K562 (cell line): Measurements from ENCODE around the gene TRIM23. TPM values are rescaled to one million over a fixed set of nuclear protein-coding genes. Genes with fewer than 3 reads are reported as not detected.
A peak's percentile ranks its signal among the peaks of the same experiment; 100 is the strongest.

Experiments used
- ATAC-seq: fragments of 200-7000 bp; cut with Tn5 transposase; 3 replicates; pipeline ENCODE4 v1.9.1; 2020; ENCODE audit warnings: moderate library complexity
- Bru-seq: library from RNA; stranded (reverse); fragments of 400-500 nt; gene quantifications from one replicate; lab custom pipeline; 2021; lab: Mats Ljungman, UMichigan
- BruChase-seq, 2 experiments: library from RNA; stranded (reverse); fragments of 400-500 nt; gene quantifications; one replicate each; lab custom pipeline; 2021; lab: Mats Ljungman, UMichigan
- BruUV-seq: library from RNA; stranded (reverse); fragments of 400-500 nt; replicated peaks from 2 replicates; lab custom pipeline; 2021; lab: Mats Ljungman, UMichigan
- CTCF ChIA-PET: fragments of 300-600 bp; formaldehyde crosslinking; extraction: SDS; loops from one replicate; lab custom pipeline; 2021; ENCODE audit warnings: low intra/inter-chr PET ratio; lab: Yijun Ruan, JAX
- POLR2A ChIA-PET: fragments of 300-600, 350-650 bp; sonication (Branson Sonifier 250); formaldehyde crosslinking; extraction: SDS; loops from one replicate; lab custom pipeline; 2021; ENCODE audit warnings: antibody characterized with exemption, inconsistent platforms; lab: Yijun Ruan, JAX
- DNase-seq, 4 experiments: peaks; one replicate each; pipeline versions ENCODE4 v3.0.0 to v3.0.0-alpha.2; 2011 to 2018; ENCODE audit warnings: low spot score in 3 of 4, mixed read lengths in 3 of 4; ENCODE audit errors: extremely low read depth in 1 of 4
- FAIRE-seq: peaks from 2 replicates; lab custom pipeline; 2011; peaks lifted over from hg19 to GRCh38; lab: Jason Lieb, UNC
- H2AFZ ChIP-seq: 2 replicates; pipeline ENCODE4 v1.6.0; 2011; ENCODE audit warnings: low read depth, low read length, control low read depth, inconsistent platforms
- H3K27ac ChIP-seq: fragments of 200-600 bp; 3 replicates; pipeline ENCODE4 v1.8.0; 2011; ENCODE audit warnings: low read depth, mild to moderate bottlenecking, control low read depth, inconsistent platforms, low read length, moderate library complexity, mixed read lengths; ENCODE audit errors: extremely low read depth
- H3K27me3 ChIP-seq, 2 experiments: fragments of 300-600 bp in 1 of 2; 2 replicates in 1 of 2; 3 replicates in 1 of 2; pipeline versions ENCODE4 v1.6.0 to v1.8.0; 2011; ENCODE audit warnings: inconsistent platforms in 2 of 2, low read length in 2 of 2, mild to moderate bottlenecking in 1 of 2, mixed read lengths in 1 of 2, moderate library complexity in 1 of 2; ENCODE audit not compliant: control insufficient read depth in 2 of 2, insufficient read depth in 2 of 2
- H3K36me3 ChIP-seq: fragments of 300-600 bp; 3 replicates; pipeline ENCODE4 v1.8.0; 2011; ENCODE audit warnings: mild to moderate bottlenecking, low read length, inconsistent platforms; ENCODE audit not compliant: control insufficient read depth, insufficient read depth
- H3K4me1 ChIP-seq, 2 experiments: fragments of 200-600 bp in 1 of 2; replicated peaks in 1 of 2; 2 replicates in 1 of 2; 3 replicates in 1 of 2; pipeline versions ENCODE4 v1.5.1 to v1.8.0; 2011; ENCODE audit warnings: inconsistent platforms in 2 of 2, low read length in 2 of 2, mild to moderate bottlenecking in 1 of 2, mixed read lengths in 1 of 2, moderate library complexity in 1 of 2; ENCODE audit not compliant: control insufficient read depth in 2 of 2, insufficient read depth in 2 of 2
- H3K4me2 ChIP-seq: 2 replicates; pipeline ENCODE4 v1.6.1; 2011; ENCODE audit warnings: low read length, control low read depth, inconsistent platforms, mixed read lengths; ENCODE audit not compliant: insufficient read depth
- H3K4me3 ChIP-seq: fragments of 200-600 bp; sonication (generic), shearing (Covaris generic); 2 replicates; pipeline ENCODE4 v1.5.1; 2016; ENCODE audit warnings: control low read depth, inconsistent platforms
- H3K79me2 ChIP-seq: fragments of 200-600 bp; 3 replicates; pipeline ENCODE4 v1.8.0; 2011; ENCODE audit warnings: low read length, inconsistent platforms; ENCODE audit not compliant: control insufficient read depth, insufficient read depth
- H3K9ac ChIP-seq, 2 experiments: 2 replicates each; pipeline versions ENCODE4 v1.6.0 to v1.6.1; 2011; ENCODE audit warnings: low read depth in 2 of 2, low read length in 2 of 2, control low read depth in 1 of 2, inconsistent platforms in 1 of 2, mild to moderate bottlenecking in 1 of 2, mixed read lengths in 1 of 2; ENCODE audit not compliant: insufficient read depth in 1 of 2
- H3K9me1 ChIP-seq: one replicate; pipeline ENCODE4 v1.6.0; 2011; ENCODE audit warnings: inconsistent platforms, mild to moderate bottlenecking, low read length, moderate library complexity; ENCODE audit not compliant: control insufficient read depth, insufficient read depth
- H3K9me3 ChIP-seq: replicated peaks from 2 replicates; pipeline ENCODE4 v1.5.1; 2011; ENCODE audit warnings: low read depth, low read length, inconsistent platforms; ENCODE audit not compliant: control insufficient read depth, insufficient read depth
- H4K20me1 ChIP-seq: replicated peaks from 2 replicates; pipeline ENCODE4 v1.6.1; 2011; ENCODE audit warnings: low read length, inconsistent platforms, mixed read lengths; ENCODE audit not compliant: control insufficient read depth, insufficient read depth
- CBFA2T3 ChIP-seq: fragments of 450-650 bp; IDR thresholded peaks from 2 replicates; pipeline ENCODE4 v1.6.1; 2017
- EP400 ChIP-seq: fragments of 450-650 bp; IDR thresholded peaks from 2 replicates; pipeline ENCODE4 v1.6.1; 2017; ENCODE audit warnings: antibody characterized with exemption, mild to moderate bottlenecking, moderate library complexity
- HINFP ChIP-seq: fragments of 450-650 bp; conservative IDR thresholded peaks from 2 replicates; pipeline ENCODE4 v1.6.1; 2016; ENCODE audit warnings: missing genetic modification characterization, low read depth, mild to moderate bottlenecking, control low read depth, missing compliant biosample characterization
- MLX ChIP-seq, 2 experiments: fragments of 450-650 bp in 1 of 2; sonication (generic) in 1 of 2; formaldehyde crosslinking; conservative IDR thresholded peaks; 2 replicates each; pipeline versions ENCODE4 v1.4.0 to v1.8.1; 2020 to 2022; ENCODE audit warnings: mild to moderate bottlenecking in 1 of 2, missing genetic modification reagents in 1 of 2
- NEUROD1 ChIP-seq: fragments of 150-350 bp; IDR thresholded peaks from 2 replicates; pipeline ENCODE4 v1.6.1; 2014; ENCODE audit warnings: borderline replicate concordance, low read length, low read depth; ENCODE audit not compliant: partially characterized antibody
- POLR2H ChIP-seq: IDR thresholded peaks from 2 replicates; pipeline ENCODE4 v1.6.1; 2016; ENCODE audit warnings: missing genetic modification characterization, low read depth, mild to moderate bottlenecking, control low read depth, missing compliant biosample characterization, moderate library complexity
- ZBTB9 ChIP-seq: fragments of 450-650 bp; formaldehyde crosslinking; IDR thresholded peaks from 2 replicates; pipeline ENCODE4 v1.4.0; 2020; ENCODE audit warnings: mild to moderate bottlenecking, moderate library complexity
- ZNF140 ChIP-seq: fragments of 250-450 bp; sonication (Bioruptor Pico); IDR thresholded peaks from 2 replicates; pipeline ENCODE4 v1.8.0; 2021; ENCODE audit warnings: moderate library complexity, mild to moderate bottlenecking, inconsistent platforms
- ZNF449 ChIP-seq: fragments of 250-450 bp; sonication (Bioruptor Pico); IDR thresholded peaks from 2 replicates; pipeline ENCODE4 v1.8.0; 2022; ENCODE audit warnings: moderate library complexity, mild to moderate bottlenecking, inconsistent platforms
- ZNF76 ChIP-seq: fragments of 250-450 bp; sonication (Bioruptor Pico); IDR thresholded peaks from 2 replicates; pipeline ENCODE4 v1.4.0; 2020; ENCODE audit warnings: mild to moderate bottlenecking, moderate library complexity, borderline replicate concordance
- WGBS: fragments of 100-300 bp; shearing (Covaris generic); methylation state at CpG from one replicate; pipeline ENCODE4 v1.1.6; 2016; ENCODE audit warnings: low coverage, mixed read lengths; ENCODE audit not compliant: insufficient coverage; ENCODE audit errors: missing lambda C conversion rate; 5-methylcytosine and 5-hydroxymethylcytosine counted together
- in situ Hi-C: fragments of 300-500 bp; cut with MboI; formaldehyde crosslinking; loops from 4 replicates; pipeline ENCODE4 v1.15.0; 2018; ENCODE audit warnings: inconsistent platforms, mixed read lengths
- intact Hi-C: fragments of 100-400 bp; cut with micrococcal nuclease; formaldehyde crosslinking; loops from 2 replicates; pipeline ENCODE4 v1.14.2; 2022
- long read RNA-seq, 3 experiments: library from polyadenylated mRNA in 2 of 3; library from RNA in 1 of 3; unstranded in 2 of 3; stranded (forward) in 1 of 3; transcript quantifications; one replicate each; pipeline ENCODE4 v2.0.0, GENCODE V29; 2019 to 2022
- polyA minus RNA-seq, 3 experiments: library from RNA; depleted of rRNA, polyadenylated mRNA; stranded (reverse); fragments of >200 nt; gene quantifications; 2 replicates each; pipeline ENCODE4 v1.2.3, GENCODE V29; 2011
- polyA plus RNA-seq, 8 experiments: library from polyadenylated mRNA; depleted of rRNA in 4 of 8; stranded (reverse) in 5 of 8; unstranded in 3 of 8; fragments of >200 nt; fragmentation: Nextera tagmentation in 2 of 8; fragmentation: Illumina TruSeq in 1 of 8; extraction: Ambion mirVana in 2 of 8; extraction: Trizol in 1 of 8; gene quantifications; 2 replicates each; pipeline versions ENCODE4 v1.2.1 to v1.2.3, GENCODE V29; 2011 to 2014; ENCODE audit warnings: inconsistent platforms in 1 of 8, missing spikeins in 1 of 8
- total RNA-seq, 7 experiments: library from RNA; depleted of rRNA in 6 of 7; stranded (reverse); fragments of >200 nt in 6 of 7; fragmentation: Illumina TruSeq in 2 of 7; extraction: Trizol in 2 of 7; gene quantifications; 2 replicates each; pipeline versions ENCODE4 v1.2.1 to v1.2.3, GENCODE V29; 2011 to 2021; ENCODE audit warnings: low replicate concordance in 1 of 7

The TRIM23 gene
- total RNA-seq (2011; cell fraction: chromatin; rRNA removed; ENCODE audit: low replicate concordance), result 14.1 and 17.5 TPM in 2 replicates
- 4.7 and 5.8 TPM in 2 replicates for total RNA-seq (2011; cell fraction: nucleolus; rRNA removed)
- total RNA-seq (2011; cell fraction: nucleoplasm; rRNA removed), result 9.1 and 9.5 TPM in 2 replicates
- total RNA-seq (2014; rRNA removed), result 5.2 and 8.5 TPM in 2 replicates
- 6.3 and 8.5 TPM in 2 replicates for total RNA-seq (2014; rRNA removed; fragmentation: Illumina TruSeq; extraction: Trizol)
- 4.3 and 4.9 TPM in 2 replicates for total RNA-seq (2015; rRNA removed; fragmentation: Illumina TruSeq; extraction: Trizol)
- 5.6 and 5.9 TPM in 2 replicates for total RNA-seq (2021)
- polyA plus RNA-seq (2011; rRNA removed), result 4.6 and 6.1 TPM in 2 replicates
- 3.0 and 3.6 TPM in 2 replicates for polyA plus RNA-seq (2011; cell fraction: cytosol; rRNA removed)
- 8.9 and 9.7 TPM in 2 replicates for polyA plus RNA-seq (2011; cell fraction: nucleus; rRNA removed)
- polyA plus RNA-seq (2012), result 3.1 and 3.4 TPM in 2 replicates
- 3.7 and 4.1 TPM in 2 replicates for polyA plus RNA-seq (2014; fragmentation: Illumina TruSeq; extraction: Trizol)
- polyA plus RNA-seq (2014; fragmentation: Nextera tagmentation; extraction: Ambion mirVana), result 1 to 10 TPM; 2.4 to 2.6 TPM
- 2.7 and 3.5 TPM in 2 replicates for polyA plus RNA-seq (2014; rRNA removed)
- polyA minus RNA-seq (2011; rRNA and poly(A)+ RNA removed), result 20.7 and 25.4 TPM in 2 replicates
- 4.3 and 6.7 TPM in 2 replicates for polyA minus RNA-seq (2011; cell fraction: cytosol; rRNA and poly(A)+ RNA removed)
- 13.6 and 22.2 TPM in 2 replicates for polyA minus RNA-seq (2011; cell fraction: nucleus; rRNA and poly(A)+ RNA removed)
- Bru-seq, nascent RNA, result percentile 64 among the genes with signal in this experiment
- BruChase-seq, experiment 1, labeled RNA remaining after a 2-hour chase, result percentile 70 among the genes with signal in this experiment
- percentile 70 among the genes with signal in this experiment for BruChase-seq, experiment 2, labeled RNA remaining after a 6-hour chase
- long read RNA-seq, experiment 1, full-length matches to known transcripts, result 21 of 26 reads
- long read RNA-seq, experiment 1, partial matches to known transcripts, result 3 of 26 reads
- long read RNA-seq, experiment 1, other reads (novel, unspliced or antisense), result 2 of 26 reads
- long read RNA-seq, experiment 2, partial matches to known transcripts, result 2 of 3 reads
- long read RNA-seq, experiment 2, other reads (novel, unspliced or antisense), result 1 of 3 reads
- long read RNA-seq, experiment 3, full-length matches to known transcripts, result 3 of 4 reads
- long read RNA-seq, experiment 3, partial matches to known transcripts, result 1 of 4 reads
- long read RNA-seq, experiment 3, other reads (novel, unspliced or antisense), result 0 of 4 reads

- FAIRE-seq (peak; percentile 85), DNase-seq (peak; percentile 79 to 95 (median 86)), ATAC-seq (peak; percentile 98)
- H3K4me1 ChIP-seq, result peaks cover 6 to 14% of the 10 kb centered on the region in 2 experiments
- no peaks in the 10 kb centered on the region for H3K27me3 ChIP-seq
- BruUV-seq, result no TSS peak
- H3K9me3 ChIP-seq, result no peaks in the 10 kb centered on the region
- peak within 1 kb of the TSS; percentile 91 to 93 for H3K9ac ChIP-seq
- H3K27ac ChIP-seq, result peak within 1 kb of the TSS; percentile 84
- ChIA-PET CTCF (no interaction called here), POLR2A (interaction anchor here (0.6 to 1.4 kb wide), 3 partner anchors 11 to 61 kb away, joined by 3 to 5 read pairs (median 4); partner anchors contain the start of genes CENPK and PPWD1)
- H3K9me1 ChIP-seq, result no peaks in the 10 kb centered on the region
- H2AFZ ChIP-seq, result peak within 1 kb of the TSS; percentile 100
- in situ Hi-C loops, result no loop called here
- H3K36me3 ChIP-seq, result peaks cover 10% of the 10 kb centered on the region; the same call in 2 of the 3 replicates
- H3K79me2 ChIP-seq, result peaks cover 74% of the 10 kb centered on the region
- under 1% methylated on average over 32 of the region's 32 CpGs for WGBS
- intact Hi-C loops, result loop anchor here (2.0 to 10.0 kb wide), 2 partner anchors 101 to 301 kb away; partner anchors contain the start of gene ERBIN
- H3K4me2 ChIP-seq, result peak within 1 kb of the TSS; percentile 95
- peak within 1 kb of the TSS; percentile 59 for H3K4me3 ChIP-seq
- no peaks in the 10 kb centered on the region; the same call in 1 of the 2 replicates for H4K20me1 ChIP-seq
- TF ChIP-seq ZNF140 (no peak), POLR2H (tag) (no peak), EP400 (peak; percentile 67; the same call in 1 of the 2 replicates), HINFP (tag) (no peak), ZBTB9 (CRISPR knock-in tag) (peak; percentile 73; the same call in 1 of the 2 replicates), MLX (CRISPR knock-in tag; conservative IDR thresholded peaks at IDR 0.05) (no peak), CBFA2T3 (no peak), NEUROD1 (no peak), ZNF76 (CRISPR knock-in tag) (peak; percentile 14; the same call in 1 of the 2 replicates), ZNF449 (CRISPR knock-in tag) (no peak)
Measured at GRCh38 chr5:65624025-65624570, at the start of gene TRIM23. Gene TRIM23 (minus strand): TSS chr5:65624333. CDS start chr5:65624274, 59 bp downstream.
